GM21526 (cell line): Measurements from ENCODE around the gene ZNF385C.
"Not testable (repeated sequence)": the region's sequence is repeated elsewhere in the genome, so short reads cannot be mapped to it uniquely, and the experiment has no call there.

Experiments used
- ATAC-seq: cut with Tn5 transposase; IDR thresholded peaks from one replicate; pipeline ENCODE4 v1.9.1; 2021; ENCODE audit warnings: moderate library complexity; ENCODE audit not compliant: unreplicated experiment, low FRiP score

Gene ZNF385C

DNA sequence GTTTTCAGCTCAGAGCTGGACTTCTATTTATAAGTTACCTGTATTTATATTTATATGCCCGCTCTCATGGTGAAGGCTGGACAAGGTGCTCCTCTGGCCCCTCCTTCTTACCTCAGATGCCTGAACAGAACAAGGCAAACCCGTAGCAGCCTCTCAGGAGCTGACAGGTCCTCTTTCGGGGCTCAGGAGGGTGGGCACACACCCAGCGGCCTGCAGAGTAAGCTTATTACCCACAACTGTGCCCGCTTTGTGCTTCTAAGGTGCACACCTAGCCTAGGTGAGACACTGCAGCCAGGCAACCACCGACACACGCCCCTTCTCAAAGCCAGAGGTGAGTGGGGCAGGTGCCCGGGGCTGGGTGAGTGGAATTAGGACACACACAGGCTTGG lies 73.1 kb downstream of the ZNF385C start:
- ATAC-seq: no peak

DNA sequence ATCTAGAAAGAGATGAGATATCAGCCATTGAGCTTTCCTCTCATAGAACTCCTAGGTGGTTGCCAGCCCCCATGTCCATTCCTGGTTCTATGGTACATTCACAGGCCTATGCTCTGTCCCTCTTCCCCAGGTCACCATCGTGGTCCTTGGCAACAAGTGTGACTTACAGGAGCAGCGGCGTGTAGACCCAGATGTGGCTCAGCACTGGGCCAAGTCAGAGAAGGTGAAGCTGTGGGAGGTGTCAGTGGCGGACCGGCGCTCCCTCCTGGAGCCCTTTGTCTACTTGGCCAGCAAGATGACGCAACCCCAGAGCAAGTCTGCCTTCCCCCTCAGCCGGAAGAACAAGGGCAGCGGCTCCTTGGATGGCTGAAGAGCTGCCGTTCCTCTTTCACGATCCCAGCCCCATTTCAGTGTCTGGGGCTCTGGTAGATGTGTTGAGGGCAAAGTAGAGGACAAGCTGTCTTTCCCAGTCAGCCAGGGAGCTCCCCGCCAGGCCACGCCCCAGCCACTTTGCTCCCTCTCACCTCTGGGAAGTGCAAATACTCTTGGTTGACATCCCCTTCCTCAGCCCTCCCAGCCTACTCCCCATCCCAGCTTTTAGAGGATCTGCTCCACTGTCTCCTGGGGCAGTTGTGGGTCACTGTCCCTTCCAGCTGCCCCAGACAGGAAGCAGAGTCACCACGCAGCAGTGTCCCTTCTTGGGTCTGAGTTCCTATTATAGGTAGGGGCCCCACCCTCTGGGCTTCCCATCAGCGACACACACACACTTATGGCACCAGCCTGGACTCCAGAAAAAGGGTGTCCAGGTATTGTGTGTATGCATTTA lies 74.5 kb downstream of the ZNF385C start:
- no peak for ATAC-seq

- ATAC-seq: not testable (repeated sequence)
Measured at GRCh38 chr17:42020845-42021244, 77.4 kb downstream of the ZNF385C start.

DNA sequence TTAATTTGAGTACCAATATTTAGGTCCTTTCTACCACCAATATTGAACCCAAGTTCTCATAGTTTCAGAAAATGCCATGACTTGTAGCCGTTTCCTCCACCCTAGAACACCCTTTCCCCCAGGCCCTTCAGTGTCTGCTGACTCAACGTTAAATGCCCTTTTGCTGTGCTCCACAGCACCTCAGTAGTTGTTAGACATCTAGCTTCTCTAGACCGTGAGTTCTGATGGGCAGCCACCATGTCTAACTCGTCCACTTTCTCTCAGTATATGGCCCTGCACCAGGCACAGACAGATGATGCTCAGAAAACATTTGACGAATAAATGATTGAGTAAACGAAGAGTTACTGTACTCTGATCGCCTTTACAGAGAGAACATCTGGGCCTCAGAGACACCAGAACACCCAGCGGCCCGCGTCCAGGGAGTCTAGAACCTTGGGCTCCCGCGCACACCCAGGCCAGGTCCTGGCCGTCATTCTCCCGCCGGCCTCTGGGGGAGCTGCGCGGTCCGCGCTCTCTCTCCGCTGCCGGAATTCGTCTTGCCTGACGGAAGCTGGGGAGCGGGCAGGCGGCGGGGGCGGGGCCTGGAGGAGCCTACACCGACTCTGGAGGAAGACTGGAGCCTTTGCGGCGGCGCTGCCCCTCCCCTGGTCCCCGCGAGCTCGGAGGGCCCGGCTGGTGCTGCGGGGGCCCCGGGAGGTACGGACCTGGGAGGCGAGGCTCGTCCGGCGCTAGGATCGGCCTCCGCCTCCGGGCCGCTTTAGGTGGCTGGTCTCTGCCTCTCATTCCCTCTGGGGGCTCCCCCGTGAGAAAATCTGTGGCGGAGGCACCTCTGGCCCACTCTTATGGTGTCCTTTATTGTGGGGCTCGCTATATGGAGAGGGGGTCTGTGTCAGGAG lies 78.5 kb downstream of the ZNF385C start, which contains the start of gene NKIRAS2:
NKIRAS2 (plus strand) TSS at position 582 of the 896 bp plus-strand sequence. CDS start 1,488 bp downstream, outside the sequence.
- ATAC-seq: peak; percentile 48

- no peak for ATAC-seq
Measured at GRCh38 chr17:42018988-42019387, 79.3 kb downstream of the ZNF385C start.

DNA sequence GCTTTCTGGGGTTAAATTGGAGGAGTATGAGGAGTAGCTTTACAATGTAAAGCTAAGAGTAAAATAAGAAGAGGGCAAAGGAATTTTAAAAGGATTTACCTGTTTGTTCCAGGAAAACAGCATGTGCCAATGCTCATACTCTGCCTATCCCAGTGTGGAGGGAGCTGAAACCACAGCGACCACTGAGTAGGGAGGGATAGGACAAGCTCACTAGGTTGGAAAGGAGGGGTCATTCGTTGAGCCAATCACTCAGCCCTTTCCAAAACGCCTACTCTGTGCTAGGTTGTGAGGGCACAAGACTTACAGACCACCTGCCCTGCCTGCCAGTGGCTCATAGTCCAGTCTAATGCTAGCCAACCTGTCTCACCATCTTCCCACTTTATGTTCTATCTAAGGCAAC lies 79.9 kb downstream of the ZNF385C start:
- ATAC-seq: no peak

- ATAC-seq: peak; percentile 14
Measured at GRCh38 chr17:42017866-42018200, 80.4 kb downstream of the ZNF385C start.

GRCh38 chr17:42016941-42017865 lies 81.1 kb downstream of the ZNF385C start, which contains the start of gene DNAJC7:
TSS of gene DNAJC7 (minus strand) at chr17:42017439. CDS start at chr17:42017416, 23 bp downstream.
- ATAC-seq: peak; percentile 70

DNA sequence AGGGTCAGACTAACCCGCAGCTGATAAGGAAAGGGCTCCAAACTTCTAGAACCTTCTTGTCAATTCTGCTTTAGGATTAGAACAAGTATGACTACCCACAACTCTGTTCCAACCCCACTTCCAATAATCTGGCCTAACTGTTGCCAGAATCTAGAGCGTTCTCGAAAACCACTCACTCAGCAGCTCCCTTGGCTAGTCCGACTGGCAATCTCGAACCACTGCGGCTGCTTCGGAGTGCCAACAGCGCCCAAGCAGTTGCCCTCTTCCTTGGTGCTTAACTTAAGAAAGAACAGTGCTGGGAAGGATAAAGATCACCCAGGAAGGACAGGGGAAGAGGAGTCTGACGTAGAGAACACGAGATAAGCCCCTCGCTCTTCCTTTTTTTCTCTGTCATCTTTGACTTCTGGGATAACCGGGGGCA lies 81.9 kb downstream of the ZNF385C start:
- ATAC-seq: no peak

DNA sequence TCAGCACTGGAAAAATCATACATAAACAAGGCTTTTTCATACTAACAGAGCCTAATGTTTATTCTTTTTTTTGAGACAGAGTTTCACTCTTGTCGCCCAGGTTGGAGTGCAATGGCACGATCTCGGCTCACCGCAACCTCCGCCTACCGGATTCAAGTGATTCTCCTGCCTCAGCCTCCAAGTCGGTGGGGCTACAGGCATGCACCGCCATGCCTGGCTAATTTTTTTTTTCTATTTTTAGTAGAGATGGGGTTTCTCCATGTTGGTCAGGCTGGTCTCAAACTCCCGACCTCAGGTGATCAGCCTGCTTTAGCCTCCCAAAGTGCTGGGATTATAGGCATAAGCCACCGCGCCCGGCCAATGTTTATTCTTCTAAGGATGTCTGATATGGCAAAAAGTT lies 84.5 kb downstream of the ZNF385C start:
- ATAC-seq: not testable (repeated sequence)

DNA sequence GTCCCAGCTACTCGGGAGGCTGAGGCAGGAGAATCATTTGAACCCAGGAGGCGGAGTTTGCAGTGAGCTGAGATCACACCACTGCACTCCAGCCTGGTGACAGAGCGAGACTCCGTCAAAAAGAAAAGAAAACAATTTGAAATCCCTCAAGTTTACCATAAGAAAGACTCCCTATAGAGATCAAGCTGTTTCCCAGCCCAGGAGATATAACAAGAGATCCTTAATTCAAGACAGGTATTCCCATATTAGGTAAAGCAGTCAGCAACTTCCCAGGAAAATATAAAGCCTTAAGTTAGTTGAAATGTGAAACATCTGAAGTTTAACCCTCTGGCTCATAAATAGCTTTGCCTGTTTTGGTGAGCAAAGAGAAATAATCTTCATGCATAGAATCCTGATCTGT lies 85.9 kb downstream of the ZNF385C start:
- ATAC-seq: not testable (repeated sequence)

GRCh38 chr17:42010898-42011516 lies 87.3 kb downstream of the ZNF385C start:
- ATAC-seq: no peak

DNA sequence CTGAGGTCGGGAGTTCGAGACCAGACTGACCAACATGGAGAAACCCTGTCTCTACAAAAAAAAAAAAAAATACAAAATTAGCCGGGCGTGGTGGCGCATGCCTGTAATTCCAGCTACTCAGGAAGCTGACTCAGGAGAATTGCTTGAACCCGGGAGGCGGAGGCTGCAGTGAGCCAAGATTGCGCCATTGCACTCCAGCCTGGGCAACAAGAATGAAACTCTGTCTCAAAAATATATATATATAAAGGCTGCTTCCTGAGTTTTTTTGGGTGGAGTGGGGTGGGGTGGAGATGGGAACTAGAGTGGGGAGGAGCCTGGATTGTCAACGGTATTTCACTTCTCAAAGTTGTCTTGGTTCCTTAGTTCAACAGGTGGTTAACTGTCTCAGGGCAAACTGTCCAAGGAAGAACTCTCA lies 88.0 kb downstream of the ZNF385C start:
- ATAC-seq: not testable (repeated sequence)

DNA sequence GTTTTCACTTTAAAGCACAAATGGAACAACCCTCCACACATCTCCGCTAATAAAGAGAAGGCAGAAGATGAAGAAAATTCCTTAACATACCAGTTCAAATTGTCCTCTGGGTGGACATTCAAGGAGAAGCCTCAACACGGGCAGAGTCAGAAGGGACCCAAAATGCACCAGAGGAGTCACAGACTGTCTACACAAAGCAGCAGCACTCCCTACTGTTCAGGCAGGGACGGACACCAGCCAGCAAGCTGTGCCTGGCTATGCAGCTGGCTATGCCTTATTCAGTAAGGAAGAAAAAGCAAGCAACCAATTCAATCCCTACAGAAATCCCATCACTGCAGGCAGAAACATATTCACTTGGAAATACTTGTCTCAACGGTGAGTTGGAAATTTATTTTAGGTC lies 89.1 kb downstream of the ZNF385C start:
- ATAC-seq: no peak

DNA sequence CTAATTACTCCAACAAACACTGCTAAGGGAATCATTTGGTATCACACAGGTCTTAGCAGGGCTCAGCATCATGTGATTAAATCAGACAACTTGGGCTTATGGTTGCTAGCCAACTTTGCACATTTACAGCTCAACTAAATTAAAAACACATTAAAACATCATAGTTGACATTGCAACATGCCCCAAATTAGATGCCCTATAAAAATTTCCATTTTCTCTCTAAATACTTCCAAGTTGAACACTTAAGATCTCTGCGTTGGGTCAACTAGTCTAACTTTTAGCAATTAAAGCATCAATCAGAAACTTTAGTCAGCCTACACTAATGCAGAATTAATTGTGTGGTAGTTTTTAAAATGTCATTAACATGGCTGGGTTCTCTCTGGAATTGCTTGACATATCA lies 93.1 kb downstream of the ZNF385C start:
- no peak for ATAC-seq

DNA sequence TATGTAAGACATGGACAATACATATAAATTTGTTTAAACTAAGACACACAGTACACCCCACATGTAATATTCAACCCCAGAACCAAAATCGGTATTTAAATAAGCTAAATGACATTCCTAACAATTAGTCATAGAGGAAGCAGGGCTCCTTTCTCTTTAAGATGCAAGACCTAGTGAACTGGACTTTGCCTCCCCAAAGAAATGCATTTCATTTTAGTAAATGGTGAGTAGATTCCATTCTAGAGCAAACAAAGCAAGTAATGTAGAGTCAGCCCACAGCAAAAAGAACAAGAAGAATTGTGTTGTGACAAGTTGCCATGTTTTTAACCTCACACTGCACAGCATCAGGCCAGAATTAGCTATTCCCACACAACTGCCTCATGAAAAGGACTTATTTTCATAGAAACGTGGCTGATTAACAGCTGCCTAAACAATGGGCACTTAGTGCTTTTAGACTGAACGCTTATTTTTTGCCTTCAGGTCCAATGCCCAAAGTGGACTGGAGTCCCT lies 95.4 kb downstream of the ZNF385C start:
- ATAC-seq: no peak

DNA sequence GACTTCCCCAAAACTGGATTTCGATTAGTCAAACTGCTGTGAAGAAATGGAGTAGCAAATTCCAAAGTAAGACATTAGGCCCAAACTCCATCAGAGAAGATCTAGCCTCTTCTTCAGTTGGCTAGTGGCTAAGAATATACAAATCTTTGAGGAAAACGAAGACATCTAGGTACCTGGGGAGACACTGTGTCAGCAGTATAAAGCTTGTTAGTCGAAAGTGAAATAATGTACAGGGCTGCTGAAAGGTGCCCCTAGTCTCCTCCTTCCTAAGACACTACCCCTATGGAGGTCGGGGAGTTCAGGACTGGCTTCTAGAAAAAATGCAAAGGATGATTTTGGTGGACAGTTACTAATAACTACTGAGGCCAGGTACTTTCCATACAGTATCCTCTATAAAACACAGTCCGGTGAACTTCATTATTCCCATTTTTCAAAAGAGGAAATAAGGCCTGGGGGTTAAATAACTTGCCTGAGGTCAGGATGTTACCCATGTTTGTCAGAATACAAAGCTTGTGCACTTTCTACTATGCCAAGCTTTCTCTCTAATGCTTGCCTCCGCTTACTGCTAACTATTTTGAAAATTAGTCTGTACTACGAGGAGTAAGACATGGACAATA lies 96.0 kb downstream of the ZNF385C start:
- ATAC-seq: no peak

GRCh38 chr17:42001729-42002128 lies 96.5 kb downstream of the ZNF385C start:
- ATAC-seq: no peak
